ENCODE results near the gene KCTD10. TPM values are rescaled to one million over a fixed set of nuclear protein-coding genes. Genes with fewer than 3 reads are reported as not detected.

KCTD10 gene
- total RNA-seq, 1 experiment from 2014 or later: 55.2 TPM

GRCh38 chr12:109512608-109513007, 35.5 kb upstream of the KCTD10 start:
- TF ChIP-seq CTCF (IDR thresholded peaks at IDR 0.05): no peak
- TF ChIP-seq TCF7L2 (IDR thresholded peaks at IDR 0.05; ENCODE audit: low read depth, low read length): no peak
- TF ChIP-seq POLR2AphosphoS5 (IDR thresholded peaks at IDR 0.05; ENCODE audit: low read depth, low read length): no peak
- TF ChIP-seq REST (IDR thresholded peaks at IDR 0.05; ENCODE audit: insufficient read depth in 1 of 2, low read depth in 2 of 2, low read length in 1 of 2): no peak
- no peak for TF ChIP-seq SIN3A (IDR thresholded peaks at IDR 0.05; ENCODE audit: borderline replicate concordance, insufficient read depth, low read depth, low read length)
- intact Hi-C loops (cut with micrococcal nuclease; ENCODE audit: unreplicated experiment) (no loop called here), in situ Hi-C loops (cut with HindIII; ENCODE audit: low pct_unique_long_range_greater_than_20kb, low sequenced_read_pairs) (no loop called here)
- ATAC-seq (no peak), DNase-seq (ENCODE audit: low read depth, low spot score) (no peak)
- Histone ChIP-seq H3K4me3 (ENCODE audit: low read depth in 2 of 2, low read length in 2 of 2) (no peak overlapping the region), H3K4me1 (ENCODE audit: control insufficient read depth, insufficient read depth, low read length) (no peaks in the 10 kb centered on the region), H3K27ac (ENCODE audit: low read length) (no peak overlapping the region), H3K9me3 (ENCODE audit: control insufficient read depth, insufficient read depth, low read depth, low read length) (no peaks in the 10 kb centered on the region), H3K36me3 (ENCODE audit: control insufficient read depth, insufficient read depth, low read length) (peaks cover 2% of the 10 kb centered on the region; the same call in 1 of the 2 replicates), H3K27me3 (ENCODE audit: control insufficient read depth, insufficient read depth, low read length) (no peaks in the 10 kb centered on the region)
- ChIA-PET CTCF (no interaction called here), POLR2A (no interaction called here)
- no TSS peak for BruUV-seq (replicated peaks)

- H3K4me1 ChIP-seq (ENCODE audit: control insufficient read depth, insufficient read depth, low read length): no peaks in the 10 kb centered on the region
- intact Hi-C loops (cut with micrococcal nuclease; ENCODE audit: unreplicated experiment): no loop called here
- DNase-seq (ENCODE audit: low read depth, low spot score) (no peak), ATAC-seq (no peak)
- no peaks in the 10 kb centered on the region for H3K27me3 ChIP-seq (ENCODE audit: control insufficient read depth, insufficient read depth, low read length)
- BruUV-seq (replicated peaks): no TSS peak
- in situ Hi-C loops (cut with HindIII; ENCODE audit: low pct_unique_long_range_greater_than_20kb, low sequenced_read_pairs): no loop called here
- H3K4me3 ChIP-seq (ENCODE audit: low read depth in 2 of 2, low read length in 2 of 2): no peak overlapping the region
- H3K27ac ChIP-seq (ENCODE audit: low read length): no peak overlapping the region
- peaks cover 8% of the 10 kb centered on the region for H3K36me3 ChIP-seq (ENCODE audit: control insufficient read depth, insufficient read depth, low read length)
- TF ChIP-seq CTCF (IDR thresholded peaks at IDR 0.05) (no peak), POLR2AphosphoS5 (IDR thresholded peaks at IDR 0.05; ENCODE audit: low read depth, low read length) (no peak), SIN3A (IDR thresholded peaks at IDR 0.05; ENCODE audit: borderline replicate concordance, insufficient read depth, low read depth, low read length) (no peak), REST (IDR thresholded peaks at IDR 0.05; ENCODE audit: insufficient read depth in 1 of 2, low read depth in 2 of 2, low read length in 1 of 2) (no peak), TCF7L2 (IDR thresholded peaks at IDR 0.05; ENCODE audit: low read depth, low read length) (no peak)
- H3K9me3 ChIP-seq (ENCODE audit: control insufficient read depth, insufficient read depth, low read depth, low read length): no peaks in the 10 kb centered on the region
- ChIA-PET POLR2A (interaction anchor here (0.6 kb wide), 1 partner anchor 1721 kb away, joined by 4 read pairs; no protein-coding TSS in a partner anchor), CTCF (no interaction called here)
Observed at GRCh38 chr12:109510196-109510595, 33.1 kb upstream of the KCTD10 start.

Measured in Panc1 (cell line).